Adrenal gland (tissue), 5 donors: ENCODE measurements around the gene PEX16.

ENCODE experiments used
- POLR2A ChIP-seq, 2 donors: fragments of 450-650 bp; IDR thresholded peaks; one replicate each; pipeline ENCODE4 v1.6.1; 2017; ENCODE audit warnings: antibody characterized with exemption in 2 of 2, mild to moderate bottlenecking in 2 of 2, moderate library complexity in 1 of 2
- TF ChIP-seq, protein P1 (sequence below), 6 experiments: fragments of 450-650 bp in 4 of 6; fragments of 200-600 bp in 2 of 6; sonication (generic) in 1 of 6; IDR thresholded peaks; 1 replicate in 5 of 6; 2 replicates in 1 of 6; pipeline versions ENCODE4 v1.5.1 to v1.8.0; 2016 to 2021; ENCODE audit warnings: antibody characterized with exemption in 6 of 6, mild to moderate bottlenecking in 2 of 6, moderate library complexity in 1 of 6
- donor health status: DM: no; HTN: no; CAD: no.

DNA sequence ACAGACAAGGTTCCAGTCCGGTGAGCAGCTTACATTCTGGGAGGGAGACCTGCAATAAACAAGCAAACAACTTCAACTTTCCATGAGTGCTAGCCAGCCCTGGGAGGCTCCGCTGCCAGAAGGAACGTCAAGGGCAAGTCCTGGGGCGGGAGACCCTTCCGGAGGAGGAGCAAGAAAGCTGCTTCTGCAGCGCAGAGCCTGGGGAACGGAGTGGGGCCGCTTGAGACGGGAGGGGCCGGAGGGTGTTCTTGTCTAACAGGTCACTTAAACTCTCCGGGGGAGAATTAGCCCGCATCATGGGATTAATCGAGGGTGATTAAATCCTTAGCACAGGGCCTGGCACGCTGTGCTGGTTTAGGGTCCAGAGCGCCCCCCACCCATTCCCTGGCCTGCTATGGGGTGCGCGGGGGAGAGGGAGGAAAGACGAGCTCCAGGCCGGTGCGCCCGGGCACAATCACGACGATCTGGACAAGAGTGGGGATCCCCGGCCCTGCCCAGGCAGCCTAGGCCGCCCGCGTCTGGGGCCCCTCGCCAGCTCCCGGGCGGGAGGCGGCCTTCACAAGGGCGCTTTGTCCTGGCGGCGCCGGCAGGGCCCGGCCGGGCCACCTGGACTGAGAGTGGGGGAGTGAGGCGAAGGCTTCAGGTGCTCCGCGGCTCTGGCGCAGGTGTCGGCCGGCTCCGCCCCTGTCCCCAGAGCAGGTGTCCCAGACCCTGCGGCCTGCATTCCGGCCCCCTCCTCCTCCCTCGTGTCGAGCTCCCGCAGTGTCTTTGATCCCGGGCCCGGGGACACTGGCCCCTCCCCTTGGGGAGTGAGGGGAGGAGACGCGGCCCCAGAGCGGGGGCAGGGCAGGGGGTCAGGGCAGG lies 4.1 kb upstream of the PEX16 start:
- TF ChIP-seq, protein P1, sequence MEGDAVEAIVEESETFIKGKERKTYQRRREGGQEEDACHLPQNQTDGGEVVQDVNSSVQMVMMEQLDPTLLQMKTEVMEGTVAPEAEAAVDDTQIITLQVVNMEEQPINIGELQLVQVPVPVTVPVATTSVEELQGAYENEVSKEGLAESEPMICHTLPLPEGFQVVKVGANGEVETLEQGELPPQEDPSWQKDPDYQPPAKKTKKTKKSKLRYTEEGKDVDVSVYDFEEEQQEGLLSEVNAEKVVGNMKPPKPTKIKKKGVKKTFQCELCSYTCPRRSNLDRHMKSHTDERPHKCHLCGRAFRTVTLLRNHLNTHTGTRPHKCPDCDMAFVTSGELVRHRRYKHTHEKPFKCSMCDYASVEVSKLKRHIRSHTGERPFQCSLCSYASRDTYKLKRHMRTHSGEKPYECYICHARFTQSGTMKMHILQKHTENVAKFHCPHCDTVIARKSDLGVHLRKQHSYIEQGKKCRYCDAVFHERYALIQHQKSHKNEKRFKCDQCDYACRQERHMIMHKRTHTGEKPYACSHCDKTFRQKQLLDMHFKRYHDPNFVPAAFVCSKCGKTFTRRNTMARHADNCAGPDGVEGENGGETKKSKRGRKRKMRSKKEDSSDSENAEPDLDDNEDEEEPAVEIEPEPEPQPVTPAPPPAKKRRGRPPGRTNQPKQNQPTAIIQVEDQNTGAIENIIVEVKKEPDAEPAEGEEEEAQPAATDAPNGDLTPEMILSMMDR (IDR thresholded peaks at IDR 0.05): no peak
- peak in 1 of 2 donors; percentile 15 for TF ChIP-seq POLR2A (IDR thresholded peaks at IDR 0.05)
